Measurements from ENCODE around the gene RIT1.
"Not testable (repeated sequence)": the region's sequence is repeated elsewhere in the genome, so short reads cannot be mapped to it uniquely, and the experiment has no call there.

Gene RIT1

DNA sequence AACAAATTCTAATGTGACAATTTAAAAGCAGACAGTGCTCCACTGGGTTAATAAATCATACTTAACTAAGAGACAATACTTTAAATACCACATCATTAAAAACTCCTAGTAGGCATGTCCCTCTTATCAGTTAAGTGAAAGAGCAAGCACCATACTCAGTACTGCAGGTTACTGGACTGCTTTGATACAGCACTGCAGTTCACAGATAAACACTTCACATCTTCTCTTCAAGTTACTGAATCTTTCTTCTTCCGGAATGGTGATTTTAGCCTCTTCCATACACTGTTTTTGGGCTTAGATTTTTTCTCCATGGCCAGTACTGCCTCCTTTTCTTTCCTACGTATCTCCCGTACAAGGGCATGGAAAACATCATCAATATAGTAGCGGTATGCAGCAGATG, 11.0 kb downstream of the RIT1 start:
- H3K4me3 ChIP-seq (ENCODE audit: low read depth, low read length): no peak overlapping the region
- TF ChIP-seq, protein P1, sequence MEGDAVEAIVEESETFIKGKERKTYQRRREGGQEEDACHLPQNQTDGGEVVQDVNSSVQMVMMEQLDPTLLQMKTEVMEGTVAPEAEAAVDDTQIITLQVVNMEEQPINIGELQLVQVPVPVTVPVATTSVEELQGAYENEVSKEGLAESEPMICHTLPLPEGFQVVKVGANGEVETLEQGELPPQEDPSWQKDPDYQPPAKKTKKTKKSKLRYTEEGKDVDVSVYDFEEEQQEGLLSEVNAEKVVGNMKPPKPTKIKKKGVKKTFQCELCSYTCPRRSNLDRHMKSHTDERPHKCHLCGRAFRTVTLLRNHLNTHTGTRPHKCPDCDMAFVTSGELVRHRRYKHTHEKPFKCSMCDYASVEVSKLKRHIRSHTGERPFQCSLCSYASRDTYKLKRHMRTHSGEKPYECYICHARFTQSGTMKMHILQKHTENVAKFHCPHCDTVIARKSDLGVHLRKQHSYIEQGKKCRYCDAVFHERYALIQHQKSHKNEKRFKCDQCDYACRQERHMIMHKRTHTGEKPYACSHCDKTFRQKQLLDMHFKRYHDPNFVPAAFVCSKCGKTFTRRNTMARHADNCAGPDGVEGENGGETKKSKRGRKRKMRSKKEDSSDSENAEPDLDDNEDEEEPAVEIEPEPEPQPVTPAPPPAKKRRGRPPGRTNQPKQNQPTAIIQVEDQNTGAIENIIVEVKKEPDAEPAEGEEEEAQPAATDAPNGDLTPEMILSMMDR (IDR thresholded peaks at IDR 0.05; ENCODE audit: borderline replicate concordance, insufficient read depth, low read depth, low read length): no peak

DNA sequence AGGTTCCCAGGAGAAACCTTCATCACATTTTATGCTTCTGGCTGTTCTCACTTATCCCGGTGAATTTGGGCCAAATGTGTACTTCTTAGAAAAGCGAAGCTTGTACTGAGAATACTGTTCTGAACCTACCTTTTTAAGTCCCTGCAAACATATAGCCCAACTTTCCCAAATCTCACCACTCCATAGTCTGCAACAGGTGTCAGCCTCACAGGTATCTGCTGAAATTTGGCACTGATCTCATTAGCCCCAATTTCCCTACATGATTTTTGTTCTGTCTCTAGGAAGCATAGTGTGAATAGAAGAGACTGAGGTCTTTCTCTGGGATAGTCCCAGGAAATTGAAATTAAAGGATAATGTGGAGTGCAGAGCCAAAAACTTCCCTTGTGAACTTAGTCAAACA, 11.5 kb downstream of the RIT1 start:
- no peak overlapping the region for H3K4me3 ChIP-seq (ENCODE audit: low read depth, low read length)
- TF ChIP-seq, protein P1 (IDR thresholded peaks at IDR 0.05; ENCODE audit: borderline replicate concordance, insufficient read depth, low read depth, low read length): no peak

DNA sequence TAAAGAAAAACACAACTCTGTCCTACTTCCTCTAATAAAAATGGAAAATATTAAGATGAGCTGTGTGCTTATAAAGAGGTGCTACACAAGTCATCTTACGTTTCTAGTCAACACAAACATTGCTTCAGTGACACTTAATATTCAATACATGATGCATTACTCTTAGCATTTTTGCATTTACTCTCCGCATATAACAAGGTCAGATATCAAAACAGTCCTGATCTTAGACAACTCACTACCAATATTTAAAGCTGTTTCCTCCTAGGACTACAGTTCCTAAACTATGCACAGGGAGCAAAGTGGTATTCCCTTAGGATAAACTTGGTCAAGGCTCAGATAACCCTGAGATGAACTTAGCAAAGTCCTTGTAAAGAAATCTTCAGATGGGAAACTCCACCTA, 12.3 kb downstream of the RIT1 start:
- TF ChIP-seq, protein P1 (IDR thresholded peaks at IDR 0.05; ENCODE audit: borderline replicate concordance, insufficient read depth, low read depth, low read length): no peak
- no peak overlapping the region for H3K4me3 ChIP-seq (ENCODE audit: low read depth, low read length)

DNA sequence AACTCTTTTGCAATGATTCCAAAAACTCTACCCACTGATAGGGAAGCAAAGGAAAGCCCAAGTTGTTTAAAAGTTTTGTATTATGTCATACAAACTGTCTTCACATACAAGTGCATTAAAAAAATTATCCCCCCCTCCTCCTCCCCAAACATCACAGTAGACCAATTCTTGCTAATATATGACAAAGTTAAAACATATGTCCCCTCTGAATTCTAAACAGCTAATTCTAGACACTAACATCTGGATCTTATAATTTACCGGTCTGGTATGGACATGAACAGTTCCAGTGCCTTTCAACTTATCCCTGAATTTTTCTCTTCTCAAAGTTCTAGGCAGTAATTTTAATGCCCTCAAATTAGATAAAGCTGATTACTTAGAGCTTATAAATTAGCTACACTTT, 13.4 kb downstream of the RIT1 start:
- TF ChIP-seq, protein P1 (IDR thresholded peaks at IDR 0.05; ENCODE audit: borderline replicate concordance, insufficient read depth, low read depth, low read length): no peak
- H3K4me3 ChIP-seq (ENCODE audit: low read depth, low read length): no peak overlapping the region

DNA sequence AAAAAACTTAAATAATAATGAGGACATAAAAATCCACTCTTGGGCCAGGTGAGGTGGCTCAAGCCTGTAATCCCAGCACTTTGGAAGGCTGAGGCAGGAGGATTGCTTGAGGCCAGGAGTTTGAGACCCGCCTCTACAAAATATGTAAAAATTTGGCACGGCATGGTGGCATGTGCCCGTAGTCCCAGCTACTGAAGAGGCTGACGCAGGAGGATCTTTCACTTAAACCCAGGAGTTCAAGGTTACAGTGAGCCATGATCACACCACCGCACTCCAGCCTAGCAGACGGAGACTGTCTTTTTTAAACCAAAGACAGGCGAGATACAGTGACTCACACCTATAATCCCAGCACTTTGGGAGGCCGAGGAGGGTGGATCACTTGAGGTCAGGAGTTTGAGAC, 14.7 kb downstream of the RIT1 start:
- H3K4me3 ChIP-seq (ENCODE audit: low read depth, low read length): not testable (repeated sequence)

DNA sequence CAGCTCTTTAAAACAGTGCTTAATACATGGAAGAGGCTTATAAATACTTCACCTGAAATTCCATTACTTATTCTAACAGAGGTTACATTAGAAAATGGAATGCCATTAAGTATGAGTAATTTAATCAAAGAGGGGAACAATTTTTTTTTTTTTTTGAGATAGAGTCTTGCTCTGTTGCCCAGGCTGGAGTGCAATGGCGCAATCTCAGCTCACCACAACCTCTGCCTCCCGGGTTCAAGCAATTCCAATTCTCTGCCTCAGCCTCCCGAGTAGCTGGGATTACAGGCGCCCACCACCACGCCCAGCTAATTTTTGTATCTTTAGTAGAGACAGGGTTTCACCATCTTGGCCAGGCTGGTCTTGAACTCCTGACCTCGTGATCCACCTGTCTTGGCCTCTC, 15.5 kb downstream of the RIT1 start:
- not testable (repeated sequence) for H3K4me3 ChIP-seq (ENCODE audit: low read depth, low read length)

DNA sequence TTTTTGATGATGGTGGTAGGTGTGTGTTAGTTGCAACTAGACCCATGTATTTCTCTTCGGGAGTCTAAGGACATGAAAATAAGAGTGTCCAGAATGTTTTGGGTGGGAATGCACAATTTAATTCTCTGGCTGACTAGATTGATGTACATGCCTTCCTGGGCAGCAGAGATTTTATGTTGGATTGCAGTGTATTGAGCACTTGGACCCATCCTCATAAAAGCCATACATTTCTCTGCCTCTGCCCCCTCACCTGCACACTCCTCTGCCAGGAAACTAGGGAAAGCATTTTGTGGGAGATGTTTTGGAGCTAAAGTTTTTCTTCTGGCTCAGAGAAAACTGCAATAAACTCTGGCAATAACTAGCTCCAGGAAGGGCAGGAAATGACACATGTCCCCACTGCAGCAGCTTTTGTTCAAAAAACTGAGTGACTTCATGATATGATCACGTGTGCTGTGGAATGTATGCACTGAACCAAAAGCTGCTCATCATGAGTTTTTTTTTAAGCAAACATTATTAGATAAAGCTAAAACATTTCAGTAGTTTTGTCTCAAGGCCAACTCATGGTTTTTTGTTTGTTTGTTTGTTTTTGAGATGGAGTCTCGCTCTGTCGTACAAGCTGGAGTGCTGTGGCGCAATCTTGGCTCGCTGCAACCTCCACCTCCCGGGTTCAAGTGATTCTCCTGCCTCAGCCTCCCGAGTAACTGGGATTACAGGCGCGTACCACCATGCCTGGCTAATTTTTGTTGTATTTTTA, 17.6 kb downstream of the RIT1 start:
- no peak overlapping the region for H3K4me3 ChIP-seq (ENCODE audit: low read depth, low read length)

DNA sequence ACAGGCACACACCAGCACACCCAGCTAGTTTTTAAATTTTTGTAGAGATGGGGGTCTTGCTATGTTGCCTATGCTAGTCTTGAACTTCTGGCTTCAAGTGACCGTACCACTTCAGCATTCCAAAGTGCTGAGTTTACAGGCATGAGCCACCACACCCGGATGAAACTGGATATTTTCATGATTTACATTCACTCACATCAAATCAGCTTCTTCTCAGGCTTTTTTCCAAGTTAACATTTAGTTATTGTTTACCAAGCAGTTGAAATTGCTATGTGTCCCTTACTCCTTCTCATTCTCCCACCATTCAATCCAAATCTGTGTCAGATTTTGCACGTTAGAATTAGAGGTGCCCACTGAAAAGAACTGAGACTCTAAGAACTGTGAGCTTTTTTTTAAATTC, 18.4 kb downstream of the RIT1 start:
- TF ChIP-seq, protein P1 (IDR thresholded peaks at IDR 0.05; ENCODE audit: borderline replicate concordance, insufficient read depth, low read depth, low read length): no peak
- H3K4me3 ChIP-seq (ENCODE audit: low read depth, low read length): no peak overlapping the region

More for the DNA sequence above, 17.6 kb downstream of the RIT1 start:
- TF ChIP-seq, protein P1 (IDR thresholded peaks at IDR 0.05; ENCODE audit: borderline replicate concordance, insufficient read depth, low read depth, low read length): no peak

All from GM12875 (cell line).